Smooth muscle cell of the coronary artery (primary cell): Measurements from ENCODE around the gene HTATIP2. TPM values are rescaled to one million over a fixed set of nuclear protein-coding genes. Genes with fewer than 3 reads are reported as not detected.

Source experiments
- total RNA-seq: library from RNA; depleted of rRNA; stranded (reverse); fragments of >200 nt; gene quantifications from 2 replicates; pipeline ENCODE4 v1.2.3, GENCODE V29; 2014; ENCODE audit warnings: low replicate concordance

The HTATIP2 gene
- total RNA-seq = 33.3 and 35.6 TPM in 2 replicates

GRCh38 chr11:20363500-20364340 is at the start of gene HTATIP2:
TSS of gene HTATIP2 (plus strand) at chr11:20363714. CDS start at chr11:20364238, 524 bp downstream.

DNA sequence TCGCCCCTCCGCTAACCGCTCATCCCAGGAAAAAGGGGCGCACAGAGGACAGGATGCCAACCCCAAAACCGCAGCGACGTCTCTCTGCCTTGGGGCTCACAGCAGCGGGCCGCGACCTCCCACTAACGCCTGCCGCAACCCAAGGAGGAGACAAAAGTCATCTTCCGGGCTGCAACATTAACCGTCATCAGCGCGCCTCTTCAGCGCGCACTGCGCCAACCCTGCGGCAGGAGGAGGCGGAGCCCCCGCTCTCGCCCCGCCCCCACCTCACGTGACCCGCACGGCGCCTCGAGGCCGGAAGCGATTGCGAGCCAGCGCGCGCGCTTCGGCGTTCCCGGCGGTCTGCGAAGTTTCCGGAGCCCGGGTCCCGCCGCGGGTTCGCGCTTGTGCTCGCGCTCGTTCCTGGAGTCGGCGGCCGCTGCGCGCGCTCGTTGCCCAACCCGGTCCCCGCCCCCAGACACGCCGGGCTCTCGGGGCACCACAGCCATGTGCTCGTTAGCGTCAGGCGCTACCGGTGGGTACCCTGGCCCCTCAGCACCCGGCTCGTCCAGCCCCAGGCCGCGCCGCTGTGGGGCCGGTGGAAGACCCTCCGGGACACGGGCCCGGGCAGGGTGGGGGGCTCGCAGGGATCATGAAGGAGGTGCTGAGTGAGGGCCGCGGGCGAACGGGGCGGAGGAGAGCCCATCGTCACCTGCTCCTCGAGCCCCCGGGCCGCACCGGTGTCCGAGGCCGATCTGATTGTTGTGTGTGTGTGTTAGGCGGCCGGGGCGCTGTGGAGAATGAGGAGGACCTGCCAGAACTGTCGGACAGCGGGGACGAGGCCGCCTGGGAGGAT is 24.0 kb downstream of the HTATIP2 start, which contains the start of gene PRMT3:
TSS of gene PRMT3 (plus strand) at position 456 of the 835 bp plus-strand sequence. CDS start at position 487, 31 bp downstream.

Other genes starting within 250 kb of the HTATIP2 start
- gene DBX1, start 203.2 kb upstream of the HTATIP2 start, total RNA-seq = not detected in 2 replicates
- 7.7 and 16.0 TPM in 2 replicates for gene PRMT3, start 24.0 kb downstream of the HTATIP2 start, total RNA-seq
- not detected in 2 replicates for gene SLC6A5, start 235.9 kb downstream of the HTATIP2 start, total RNA-seq